Endodermal cell (in vitro differentiated cells): Measurements from ENCODE around the gene ONECUT3. TPM values are rescaled to one million over a fixed set of nuclear protein-coding genes. Genes with fewer than 3 reads are reported as not detected.
"Not testable (repeated sequence)": the region's sequence is repeated elsewhere in the genome, so short reads cannot be mapped to it uniquely, and the experiment has no call there.

ENCODE experiments used
- DNase-seq: peaks from one replicate; pipeline ENCODE4 v3.0.0-alpha.2; 2017
- H3K27ac ChIP-seq: 2 replicates; pipeline ENCODE4 v1.5.1; 2013; ENCODE audit warnings: mild to moderate bottlenecking, low read depth, low read length, moderate library complexity
- H3K27me3 ChIP-seq: 2 replicates; pipeline ENCODE4 v1.6.1; 2013; ENCODE audit warnings: mild to moderate bottlenecking, low read length, moderate library complexity; ENCODE audit not compliant: insufficient read depth, control insufficient read depth, poor library complexity, severe bottlenecking
- H3K36me3 ChIP-seq: 2 replicates; pipeline ENCODE4 v1.7.0; 2013; ENCODE audit warnings: mild to moderate bottlenecking, low read length, moderate library complexity; ENCODE audit not compliant: control insufficient read depth, insufficient read depth
- H3K4me1 ChIP-seq: one replicate; pipeline ENCODE4 v1.7.0; 2013; ENCODE audit warnings: low read length; ENCODE audit not compliant: control insufficient read depth, insufficient read depth
- H3K4me3 ChIP-seq: 2 replicates; pipeline ENCODE4 v1.5.1; 2013; ENCODE audit warnings: mild to moderate bottlenecking, low read length, moderate library complexity
- H3K9ac ChIP-seq: 2 replicates; pipeline ENCODE4 v1.6.1; 2013; ENCODE audit warnings: mild to moderate bottlenecking, low read length, moderate library complexity; ENCODE audit not compliant: poor library complexity, severe bottlenecking; ENCODE audit errors: extremely low read depth
- H3K9me3 ChIP-seq: 2 replicates; pipeline ENCODE4 v1.6.1; 2013; ENCODE audit warnings: mild to moderate bottlenecking, low read length, moderate library complexity; ENCODE audit not compliant: control insufficient read depth
- H3K27ac Mint-ChIP-seq: 2 replicates; pipeline ENCODE4 v1.8.0; 2020; ENCODE audit warnings: mixed read lengths
- H3K27me3 Mint-ChIP-seq: 2 replicates; pipeline ENCODE4 v1.8.0; 2021; ENCODE audit warnings: mild to moderate bottlenecking, mixed read lengths; ENCODE audit not compliant: insufficient read depth
- H3K36me3 Mint-ChIP-seq: 2 replicates; pipeline ENCODE4 v1.8.0; 2020; ENCODE audit warnings: low read depth, mixed read lengths
- H3K4me1 Mint-ChIP-seq: 2 replicates; pipeline ENCODE4 v1.8.0; 2020; ENCODE audit warnings: mixed read lengths
- H3K4me3 Mint-ChIP-seq: 2 replicates; pipeline ENCODE4 v1.8.0; 2020; ENCODE audit warnings: mild to moderate bottlenecking, moderate library complexity, mixed read lengths
- H3K9me3 Mint-ChIP-seq: 2 replicates; pipeline ENCODE4 v1.8.0; 2020; ENCODE audit warnings: mild to moderate bottlenecking, mixed read lengths
- WGBS, 2 experiments: methylation state at CpG; one replicate each; pipeline versions ENCODE4 v1.1.5 to v1.1.7; 2013; ENCODE audit warnings: missing lambda C conversion rate in 2 of 2, mixed read lengths in 1 of 2; ENCODE audit not compliant: insufficient coverage in 1 of 2, insufficient read length in 1 of 2; 5-methylcytosine and 5-hydroxymethylcytosine counted together
- total RNA-seq, 2 donors: library from RNA; stranded (reverse); fragmentation: NEBNext Ultra II Directional in 1 of 2; extraction: Animal tissue kit (Norgen Biotek cat#: 25700) in 1 of 2; gene quantifications; 2 replicates in 1 of 2; 3 replicates in 1 of 2; pipeline ENCODE4 v1.2.1, GENCODE V29; 2021
- TF ChIP-seq, protein P1 (sequence below): fragments of 200-600 bp; sonication (generic); conservative IDR thresholded peaks from 2 replicates; pipeline ENCODE4 v1.5.0; 2021; ENCODE audit warnings: antibody characterized with exemption, mild to moderate bottlenecking

Gene ONECUT3
- total RNA-seq, 2 donors from 2014 or later = 0.04 TPM; not detected in 1

DNA sequence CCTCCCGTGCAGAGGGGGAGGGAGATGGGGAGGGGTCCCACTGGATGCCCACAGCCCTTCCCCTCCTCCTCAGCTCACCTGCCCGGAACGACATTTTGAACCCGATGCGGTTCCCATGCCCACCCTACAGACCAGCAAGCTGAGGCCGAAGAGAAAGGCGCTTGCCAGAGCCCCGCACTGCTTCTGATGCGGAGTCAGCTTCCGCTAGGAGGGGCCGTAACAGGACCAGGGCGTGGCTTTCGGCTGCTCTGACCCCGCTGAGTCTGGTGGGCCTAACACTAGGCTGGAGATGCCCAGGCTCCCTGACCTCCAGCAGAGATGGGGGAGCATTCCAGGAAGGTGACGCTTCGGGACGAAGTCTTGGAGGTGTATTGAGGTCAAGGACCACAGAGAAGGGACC lies 6.7 kb downstream of the ONECUT3 start:
- Histone ChIP-seq H3K27me3 (peaks cover 100% of the 10 kb centered on the region), H3K9me3 (no peaks in the 10 kb centered on the region), H3K9ac (no peak overlapping the region), H3K36me3 (no peaks in the 10 kb centered on the region), H3K4me1 (peaks cover 2% of the 10 kb centered on the region), H3K27ac (no peak overlapping the region), H3K4me3 (no peak overlapping the region)
- H3K27me3 Mint-ChIP-seq = peaks cover 99% of the 10 kb centered on the region
- 4 to 11% methylated on average over 10 to 17 of the region's 17 CpGs for WGBS, 2 experiments
- H3K9me3 Mint-ChIP-seq = no peaks in the 10 kb centered on the region
- no peak overlapping the region for H3K27ac Mint-ChIP-seq
- TF ChIP-seq, protein P1, sequence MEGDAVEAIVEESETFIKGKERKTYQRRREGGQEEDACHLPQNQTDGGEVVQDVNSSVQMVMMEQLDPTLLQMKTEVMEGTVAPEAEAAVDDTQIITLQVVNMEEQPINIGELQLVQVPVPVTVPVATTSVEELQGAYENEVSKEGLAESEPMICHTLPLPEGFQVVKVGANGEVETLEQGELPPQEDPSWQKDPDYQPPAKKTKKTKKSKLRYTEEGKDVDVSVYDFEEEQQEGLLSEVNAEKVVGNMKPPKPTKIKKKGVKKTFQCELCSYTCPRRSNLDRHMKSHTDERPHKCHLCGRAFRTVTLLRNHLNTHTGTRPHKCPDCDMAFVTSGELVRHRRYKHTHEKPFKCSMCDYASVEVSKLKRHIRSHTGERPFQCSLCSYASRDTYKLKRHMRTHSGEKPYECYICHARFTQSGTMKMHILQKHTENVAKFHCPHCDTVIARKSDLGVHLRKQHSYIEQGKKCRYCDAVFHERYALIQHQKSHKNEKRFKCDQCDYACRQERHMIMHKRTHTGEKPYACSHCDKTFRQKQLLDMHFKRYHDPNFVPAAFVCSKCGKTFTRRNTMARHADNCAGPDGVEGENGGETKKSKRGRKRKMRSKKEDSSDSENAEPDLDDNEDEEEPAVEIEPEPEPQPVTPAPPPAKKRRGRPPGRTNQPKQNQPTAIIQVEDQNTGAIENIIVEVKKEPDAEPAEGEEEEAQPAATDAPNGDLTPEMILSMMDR = no peak
- no peaks in the 10 kb centered on the region for H3K36me3 Mint-ChIP-seq
- peak; percentile 75 for DNase-seq
- H3K4me1 Mint-ChIP-seq = peaks cover 4% of the 10 kb centered on the region
- no peak overlapping the region for H3K4me3 Mint-ChIP-seq

DNA sequence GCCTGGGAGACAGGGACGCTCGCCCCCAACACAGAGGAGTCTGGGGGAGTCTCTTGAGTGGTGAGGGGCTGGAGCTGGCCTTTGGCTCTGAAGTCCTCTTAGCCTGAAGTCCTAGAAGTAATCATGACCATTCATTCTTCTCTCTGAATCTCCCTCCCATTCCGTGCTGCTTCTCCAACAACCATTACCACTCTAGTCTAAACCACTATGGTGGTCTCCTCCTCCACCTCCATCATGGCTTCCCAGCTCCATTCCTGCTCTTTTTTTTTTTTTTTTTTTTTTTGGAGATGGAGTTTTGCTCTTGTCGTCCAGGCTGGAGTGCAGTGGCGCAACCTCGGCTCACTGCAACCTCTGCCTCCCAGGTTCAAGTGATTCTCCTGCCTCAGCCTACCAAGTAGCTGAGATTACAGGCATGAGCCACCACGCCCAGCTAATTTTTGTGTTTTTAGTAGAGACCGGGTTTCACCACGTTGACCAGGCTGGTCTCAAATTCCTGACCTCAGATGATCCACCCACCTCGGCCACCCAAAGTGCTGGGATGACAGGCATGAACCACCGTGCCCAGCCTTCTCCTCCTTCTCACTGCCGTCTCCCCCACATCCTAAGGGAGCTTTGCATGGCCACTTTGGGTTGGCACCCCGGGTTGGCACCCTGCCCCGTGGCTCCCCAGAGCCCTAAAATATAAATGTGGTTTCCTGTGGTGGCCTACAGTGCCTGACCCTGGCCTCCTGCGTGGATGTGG lies 7.7 kb downstream of the ONECUT3 start:
- H3K27me3 ChIP-seq = peaks cover 100% of the 10 kb centered on the region
- H3K4me1 ChIP-seq, H3K4me3 ChIP-seq, H3K4me1 Mint-ChIP-seq, H3K9me3 Mint-ChIP-seq, H3K9ac ChIP-seq, DNase-seq, H3K36me3 Mint-ChIP-seq, H3K4me3 Mint-ChIP-seq, H3K36me3 ChIP-seq, H3K27ac ChIP-seq, H3K27ac Mint-ChIP-seq, H3K9me3 ChIP-seq: not testable (repeated sequence)
- 35% methylated on average over 6 to 15 of the region's 15 CpGs for WGBS, 2 experiments
- peaks cover 100% of the 10 kb centered on the region for H3K27me3 Mint-ChIP-seq

DNA sequence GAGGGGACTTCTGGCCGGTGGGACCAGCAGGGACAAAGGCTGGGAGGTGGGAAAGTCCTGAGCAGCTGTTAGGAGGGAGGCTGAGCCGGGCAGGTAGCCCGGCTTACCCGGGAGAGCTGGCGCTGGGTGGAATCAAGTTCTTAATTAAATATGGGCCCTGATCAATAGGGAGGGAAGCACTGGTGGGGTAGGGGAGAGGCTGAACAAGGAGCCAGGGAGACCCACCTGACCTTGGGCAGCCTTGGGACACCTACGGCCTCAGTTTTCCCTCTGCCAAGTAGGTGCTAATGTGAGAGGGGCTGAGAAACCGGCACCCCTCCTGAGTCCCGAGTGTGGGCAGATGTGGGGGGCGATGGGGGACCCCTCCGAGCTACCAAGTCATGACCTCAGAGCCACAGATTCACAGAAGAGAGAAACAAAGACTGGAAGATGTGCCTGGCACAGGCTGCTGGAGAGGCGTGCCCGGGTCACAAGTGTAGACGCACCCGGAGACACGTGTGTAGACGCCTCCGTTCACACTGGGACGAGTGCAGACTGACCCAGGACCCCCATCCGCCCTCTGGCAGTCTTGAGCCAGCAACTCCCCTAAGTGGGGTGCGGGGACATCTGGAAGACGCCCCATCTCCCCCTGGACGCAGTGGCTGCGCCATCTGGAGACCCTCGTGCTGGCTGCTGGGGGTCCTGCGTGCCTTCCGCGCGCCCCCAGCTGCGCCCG lies 8.4 kb downstream of the ONECUT3 start:
- Mint-ChIP-seq H3K27ac (no peak overlapping the region), H3K9me3 (no peaks in the 10 kb centered on the region), H3K4me3 (no peak overlapping the region), H3K4me1 (peaks cover 1% of the 10 kb centered on the region), H3K36me3 (no peaks in the 10 kb centered on the region), H3K27me3 (peaks cover 100% of the 10 kb centered on the region)
- TF ChIP-seq, protein P1 = no peak
- Histone ChIP-seq H3K27ac (no peak overlapping the region), H3K9me3 (no peaks in the 10 kb centered on the region), H3K4me3 (no peak overlapping the region), H3K4me1 (no peaks in the 10 kb centered on the region), H3K9ac (no peak overlapping the region), H3K27me3 (peaks cover 100% of the 10 kb centered on the region), H3K36me3 (no peaks in the 10 kb centered on the region)
- WGBS, 2 experiments = 16 to 20% methylated on average over 19 to 30 of the region's 30 CpGs
- DNase-seq = peak; percentile 53
